Measurements from ENCODE around the gene SSX2IP.

GRCh38 chr1:84698151-84699110 is 8.2 kb upstream of the SSX2IP start:
- TF ChIP-seq POLR2A (IDR thresholded peaks at IDR 0.05) (no peak), CTCF (IDR thresholded peaks at IDR 0.05) (no peak)
